DOHH2 (cell line): ENCODE results near the gene LPIN3.

Experiments
- H3F3A ChIP-seq: fragments of 200-600 bp; sonication (generic), shearing (Covaris generic); 2 replicates; pipeline ENCODE4 v1.6.0; 2016; ENCODE audit warnings: antibody characterized with exemption, mild to moderate bottlenecking; ENCODE audit not compliant: control insufficient read depth, insufficient read depth
- H3K27ac ChIP-seq: fragments of 200-600 bp; sonication (generic); 2 replicates; pipeline ENCODE4 v1.5.1; 2014; ENCODE audit warnings: low read depth, mild to moderate bottlenecking, low read length, moderate library complexity
- H3K27me3 ChIP-seq: fragments of 200-600 bp; sonication (generic); 2 replicates; pipeline ENCODE4 v1.6.1; 2014; ENCODE audit warnings: mild to moderate bottlenecking, low read length, mixed read lengths; ENCODE audit not compliant: control insufficient read depth
- H3K36me3 ChIP-seq: fragments of 200-600 bp; sonication (generic); 2 replicates; pipeline ENCODE4 v1.6.1; 2014; ENCODE audit warnings: mild to moderate bottlenecking, low read length, moderate library complexity, mixed read lengths; ENCODE audit not compliant: control insufficient read depth
- H3K4me1 ChIP-seq: fragments of 200-600 bp; sonication (generic); 2 replicates; pipeline ENCODE4 v1.6.1; 2014; ENCODE audit warnings: mild to moderate bottlenecking, low read length, mixed read lengths; ENCODE audit not compliant: control insufficient read depth
- H3K4me2 ChIP-seq: fragments of 200-600 bp; sonication (generic); 2 replicates; pipeline ENCODE4 v1.6.0; 2014; ENCODE audit warnings: mild to moderate bottlenecking, low read length, moderate library complexity
- H3K4me3 ChIP-seq: fragments of 200-600 bp; sonication (generic); 2 replicates; pipeline ENCODE4 v1.5.1; 2014; ENCODE audit warnings: mild to moderate bottlenecking, low read length, mixed read lengths
- H3K79me2 ChIP-seq: fragments of 200-600 bp; sonication (generic); 2 replicates; pipeline ENCODE4 v1.6.1; 2014; ENCODE audit warnings: mild to moderate bottlenecking, low read length, mixed read lengths; ENCODE audit not compliant: control insufficient read depth
- H3K9me2 ChIP-seq: fragments of 200-600 bp; sonication (generic); replicated peaks from 2 replicates; pipeline ENCODE4 v1.6.1; 2014; ENCODE audit warnings: mild to moderate bottlenecking, low read length, mixed read lengths; ENCODE audit not compliant: control insufficient read depth
- H3K9me3 ChIP-seq: fragments of 200-600 bp; sonication (generic); 2 replicates; pipeline ENCODE4 v1.6.1; 2014; ENCODE audit warnings: antibody characterized with exemption, low read length, mixed read lengths; ENCODE audit not compliant: control insufficient read depth, insufficient read depth
- H4K20me1 ChIP-seq: fragments of 200-600 bp; sonication (generic); 2 replicates; pipeline ENCODE4 v1.6.0; 2014; ENCODE audit warnings: low read depth, mild to moderate bottlenecking, antibody characterized with exemption, low read length, moderate library complexity; ENCODE audit not compliant: control insufficient read depth, insufficient read depth
- EZH2phosphoT487 ChIP-seq: fragments of 200-600 bp; sonication (generic); IDR thresholded peaks from 2 replicates; pipeline ENCODE4 v1.6.1; 2017; ENCODE audit warnings: borderline replicate concordance, mild to moderate bottlenecking, antibody characterized with exemption, low read length, moderate library complexity, mixed read lengths
- TF ChIP-seq, protein P1 (sequence below): fragments of 200-600 bp; sonication (generic); IDR thresholded peaks from one replicate; pipeline ENCODE4 v1.5.1; 2014; ENCODE audit warnings: antibody characterized with exemption, mild to moderate bottlenecking, low read depth, low read length; ENCODE audit not compliant: poor library complexity, severe bottlenecking

Gene LPIN3

DNA sequence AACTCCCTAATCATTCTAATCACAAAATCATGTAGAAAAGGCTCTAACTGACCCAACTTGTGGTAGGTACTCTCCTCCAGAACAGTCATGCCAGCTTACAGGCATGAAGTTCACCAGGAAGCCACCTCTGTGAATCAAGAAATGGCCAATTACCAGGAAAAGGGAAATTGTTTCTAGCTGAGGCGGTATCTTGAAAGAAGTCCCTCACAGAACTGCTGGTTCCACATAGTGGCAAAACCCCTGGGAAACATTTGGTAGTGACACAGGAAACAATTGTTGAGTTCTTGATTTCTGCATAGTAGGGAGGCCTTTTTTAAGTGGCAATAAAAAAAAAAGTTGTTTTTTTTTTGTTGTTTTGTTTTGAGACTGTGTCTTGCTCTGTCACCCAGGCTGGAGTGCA, 19.6 kb upstream of the LPIN3 start:
- H3F3A ChIP-seq: peaks cover 3% of the 10 kb centered on the region
- no peak overlapping the region for H3K27ac ChIP-seq
- no peaks in the 10 kb centered on the region for H3K36me3 ChIP-seq
- no peaks in the 10 kb centered on the region for H3K9me2 ChIP-seq
- no peak overlapping the region for H3K4me3 ChIP-seq
- no peaks in the 10 kb centered on the region for H4K20me1 ChIP-seq
- H3K4me1 ChIP-seq: peaks cover 18% of the 10 kb centered on the region
- H3K4me2 ChIP-seq: no peak overlapping the region
- H3K79me2 ChIP-seq: peaks cover 12% of the 10 kb centered on the region
- H3K9me3 ChIP-seq: no peaks in the 10 kb centered on the region
- TF ChIP-seq EZH2phosphoT487: no peak
- TF ChIP-seq, protein P1, sequence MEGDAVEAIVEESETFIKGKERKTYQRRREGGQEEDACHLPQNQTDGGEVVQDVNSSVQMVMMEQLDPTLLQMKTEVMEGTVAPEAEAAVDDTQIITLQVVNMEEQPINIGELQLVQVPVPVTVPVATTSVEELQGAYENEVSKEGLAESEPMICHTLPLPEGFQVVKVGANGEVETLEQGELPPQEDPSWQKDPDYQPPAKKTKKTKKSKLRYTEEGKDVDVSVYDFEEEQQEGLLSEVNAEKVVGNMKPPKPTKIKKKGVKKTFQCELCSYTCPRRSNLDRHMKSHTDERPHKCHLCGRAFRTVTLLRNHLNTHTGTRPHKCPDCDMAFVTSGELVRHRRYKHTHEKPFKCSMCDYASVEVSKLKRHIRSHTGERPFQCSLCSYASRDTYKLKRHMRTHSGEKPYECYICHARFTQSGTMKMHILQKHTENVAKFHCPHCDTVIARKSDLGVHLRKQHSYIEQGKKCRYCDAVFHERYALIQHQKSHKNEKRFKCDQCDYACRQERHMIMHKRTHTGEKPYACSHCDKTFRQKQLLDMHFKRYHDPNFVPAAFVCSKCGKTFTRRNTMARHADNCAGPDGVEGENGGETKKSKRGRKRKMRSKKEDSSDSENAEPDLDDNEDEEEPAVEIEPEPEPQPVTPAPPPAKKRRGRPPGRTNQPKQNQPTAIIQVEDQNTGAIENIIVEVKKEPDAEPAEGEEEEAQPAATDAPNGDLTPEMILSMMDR: no peak
- H3K27me3 ChIP-seq: no peaks in the 10 kb centered on the region

DNA sequence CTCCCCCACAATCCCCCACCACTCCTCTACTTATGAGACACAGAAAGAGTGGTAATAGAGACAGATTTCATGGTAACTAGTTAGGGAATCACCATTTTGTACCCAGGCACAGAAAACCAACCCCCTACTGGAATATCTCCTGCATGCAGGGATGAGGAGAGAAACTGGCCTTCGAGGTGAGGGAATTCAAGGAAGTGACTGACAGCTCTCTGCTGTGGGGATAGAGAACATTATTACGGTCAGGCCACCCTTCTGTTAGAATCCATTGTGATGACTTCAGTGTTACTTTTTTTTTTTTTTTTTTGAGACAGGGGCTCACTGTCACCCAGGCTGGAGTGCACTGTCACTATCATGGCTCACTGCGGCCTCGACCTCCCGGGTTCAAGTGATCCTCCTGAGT, 13.4 kb upstream of the LPIN3 start:
- Histone ChIP-seq H3K27me3 (no peaks in the 10 kb centered on the region), H3K4me3 (no peak overlapping the region), H3K9me3 (no peaks in the 10 kb centered on the region), H3K9me2 (no peaks in the 10 kb centered on the region), H3K36me3 (no peaks in the 10 kb centered on the region), H3K27ac (no peak overlapping the region), H3K4me1 (peaks cover 7% of the 10 kb centered on the region), H3K4me2 (no peak overlapping the region), H4K20me1 (no peaks in the 10 kb centered on the region), H3F3A (no peaks in the 10 kb centered on the region), H3K79me2 (no peaks in the 10 kb centered on the region)
- TF ChIP-seq, protein P1: no peak
- TF ChIP-seq EZH2phosphoT487: no peak

DNA sequence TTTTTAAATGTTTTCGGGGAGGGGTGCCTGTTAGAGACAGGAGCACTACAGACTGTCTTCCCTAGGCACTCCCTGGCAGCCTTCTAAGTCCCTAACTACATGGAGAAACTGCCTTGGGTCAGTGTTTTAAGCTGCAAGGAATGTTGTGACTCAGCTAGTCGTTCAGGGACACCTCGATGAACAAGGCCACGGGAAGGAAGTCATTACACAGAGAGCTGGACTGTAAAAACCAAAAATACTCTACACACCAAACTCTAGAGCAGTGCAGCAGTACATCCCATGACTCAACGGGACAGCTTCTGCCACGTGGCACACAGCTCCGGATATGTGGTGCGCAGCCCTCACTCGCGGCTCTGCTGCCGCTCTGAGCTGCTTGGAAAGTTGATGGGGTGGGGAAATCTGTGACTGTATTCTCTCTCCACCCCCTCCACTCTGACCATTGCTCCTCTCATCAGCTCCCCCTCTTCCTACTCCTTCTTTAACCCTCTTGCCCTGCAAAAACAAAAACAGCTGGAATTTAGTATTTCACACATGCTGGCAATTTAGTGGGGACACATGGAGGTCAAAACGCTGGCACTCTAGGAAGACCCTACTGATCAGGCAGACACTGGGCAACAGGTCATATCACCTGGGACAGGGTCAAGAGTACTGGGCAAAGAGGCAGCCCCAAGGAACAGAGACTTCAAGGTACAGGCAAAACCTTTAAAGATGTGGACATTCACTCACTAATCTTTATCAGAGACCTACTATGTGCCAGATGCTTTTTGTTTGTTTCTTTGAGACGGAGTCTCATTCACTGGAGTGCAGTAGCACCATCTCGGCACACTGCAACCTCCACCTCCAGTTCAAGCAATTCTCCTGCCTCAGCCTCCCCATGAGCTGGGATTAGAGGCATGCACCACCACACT, 10.9 kb upstream of the LPIN3 start:
- Histone ChIP-seq H4K20me1 (no peaks in the 10 kb centered on the region), H3K9me3 (no peaks in the 10 kb centered on the region), H3F3A (no peaks in the 10 kb centered on the region), H3K27me3 (no peaks in the 10 kb centered on the region), H3K36me3 (no peaks in the 10 kb centered on the region), H3K4me3 (no peak overlapping the region), H3K79me2 (no peaks in the 10 kb centered on the region), H3K27ac (no peak overlapping the region), H3K9me2 (no peaks in the 10 kb centered on the region), H3K4me2 (no peak overlapping the region; the same call in 1 of the 2 replicates), H3K4me1 (peaks cover 7% of the 10 kb centered on the region)
- TF ChIP-seq EZH2phosphoT487: no peak
- TF ChIP-seq, protein P1: no peak
